ENCODE measurements around the gene NT5DC3. TPM values are rescaled to one million over a fixed set of nuclear protein-coding genes. Genes with fewer than 3 reads are reported as not detected.

The NT5DC3 gene
- total and polyA plus RNA-seq, 2 donors (not counting 3 experiments of a cell fraction or from before 2014, with no cell fraction given) = 1.5 to 6.7 TPM

DNA sequence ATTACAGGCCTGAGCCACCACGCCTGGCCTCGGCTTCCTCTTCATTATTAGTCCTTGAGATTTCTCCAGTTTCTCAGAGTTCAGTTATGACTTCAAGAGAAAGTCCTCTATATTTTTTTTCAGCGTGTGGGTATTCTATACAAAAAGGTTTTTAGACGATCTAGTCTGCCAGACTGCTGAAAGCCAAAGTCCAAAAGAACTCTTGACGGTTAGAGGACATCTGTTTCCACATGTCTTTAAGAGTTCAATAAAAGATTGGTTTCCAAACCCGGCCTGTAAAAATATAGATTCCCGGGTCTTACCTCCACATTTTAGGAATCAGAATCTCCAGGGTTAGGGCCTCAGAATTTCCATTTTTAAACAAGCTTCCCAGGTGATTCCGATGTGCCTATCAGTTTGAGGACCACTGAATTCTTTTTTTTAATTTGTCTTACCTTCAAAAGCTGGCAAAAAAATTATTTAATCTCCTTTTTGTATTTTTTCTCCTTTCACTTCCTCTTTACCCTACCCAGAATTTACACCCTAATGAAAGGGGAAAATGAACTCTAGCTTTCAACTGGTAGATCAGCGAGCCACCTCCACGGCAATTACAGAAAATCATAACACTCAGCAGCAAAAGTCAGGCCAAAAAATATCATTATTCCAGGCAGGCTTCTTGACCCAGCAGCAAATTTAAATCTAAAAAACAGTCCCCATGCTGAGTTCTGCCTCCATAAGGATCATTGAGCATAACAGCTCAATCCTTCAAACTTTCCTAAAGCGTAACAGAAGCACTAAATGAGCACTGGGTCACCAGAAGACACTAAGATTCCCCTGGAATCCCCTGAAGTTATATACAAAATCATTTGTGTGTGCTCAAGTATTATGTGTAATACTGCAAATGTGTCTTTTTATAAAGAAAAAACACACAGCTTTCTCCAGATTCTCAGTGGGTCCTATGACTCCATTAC is 8.7 kb downstream of the NT5DC3 start:
- Histone ChIP-seq H3K9ac (replicated peaks; ENCODE audit: extremely low read depth, insufficient read depth, low read length) (no peak overlapping the region), H3K9me1 (replicated peaks; ENCODE audit: control insufficient read depth, extremely low read depth, insufficient read depth, low read length) (no peaks in the 10 kb centered on the region), H3K79me2 (ENCODE audit: control insufficient read depth, insufficient read depth, low read length) (peaks cover 2% of the 10 kb centered on the region), H3K4me3 (replicated peaks in 1 of 3; ENCODE audit: insufficient read depth in 1 of 3, low read depth in 1 of 3, low read length in 3 of 3) (no peak overlapping the region), H3K9me3 (replicated peaks; ENCODE audit: control insufficient read depth, insufficient read depth, low read length) (no peaks in the 10 kb centered on the region), H3K27ac (ENCODE audit: insufficient read depth, low read depth, low read length) (no peak overlapping the region), H3K27me3 (ENCODE audit: control insufficient read depth in 2 of 2, insufficient read depth in 2 of 2, low read length in 2 of 2) (no peaks in the 10 kb centered on the region), H3K4me2 (ENCODE audit: insufficient read depth, low read length) (no peak overlapping the region), H2AFZ (ENCODE audit: low read depth, low read length) (no peak overlapping the region), H3K4me1 (ENCODE audit: control insufficient read depth, extremely low read depth, insufficient read depth, low read length) (no peaks in the 10 kb centered on the region), H4K20me1 (replicated peaks; ENCODE audit: control insufficient read depth, extremely low read depth, insufficient read depth, low read length) (no peaks in the 10 kb centered on the region), H3K36me3 (ENCODE audit: control insufficient read depth in 2 of 2, extremely low read depth in 1 of 2, insufficient read depth in 2 of 2, low read length in 2 of 2) (no peaks in the 10 kb centered on the region)
- intact Hi-C loops (cut with micrococcal nuclease) (no loop called here), dilution Hi-C loops (cut with MboI; ENCODE audit: extremely low pct_ligation_motif_present, low sequenced_read_pairs) (no loop called here)
- BruUV-seq (replicated peaks) = no TSS peak
- TF ChIP-seq MYC (IDR thresholded peaks at IDR 0.05; ENCODE audit: low read depth, low read length) (no peak), JUN (IDR thresholded peaks at IDR 0.05; ENCODE audit: borderline replicate concordance, insufficient read depth, insufficient read length, low read depth) (no peak), GATA2 (IDR thresholded peaks at IDR 0.05; ENCODE audit: insufficient read depth, insufficient read length, low read depth, low read length) (no peak), POLR2AphosphoS5 (IDR thresholded peaks at IDR 0.05; ENCODE audit: insufficient read depth, low read depth, low read length) (no peak)
- TF ChIP-seq, protein P1, sequence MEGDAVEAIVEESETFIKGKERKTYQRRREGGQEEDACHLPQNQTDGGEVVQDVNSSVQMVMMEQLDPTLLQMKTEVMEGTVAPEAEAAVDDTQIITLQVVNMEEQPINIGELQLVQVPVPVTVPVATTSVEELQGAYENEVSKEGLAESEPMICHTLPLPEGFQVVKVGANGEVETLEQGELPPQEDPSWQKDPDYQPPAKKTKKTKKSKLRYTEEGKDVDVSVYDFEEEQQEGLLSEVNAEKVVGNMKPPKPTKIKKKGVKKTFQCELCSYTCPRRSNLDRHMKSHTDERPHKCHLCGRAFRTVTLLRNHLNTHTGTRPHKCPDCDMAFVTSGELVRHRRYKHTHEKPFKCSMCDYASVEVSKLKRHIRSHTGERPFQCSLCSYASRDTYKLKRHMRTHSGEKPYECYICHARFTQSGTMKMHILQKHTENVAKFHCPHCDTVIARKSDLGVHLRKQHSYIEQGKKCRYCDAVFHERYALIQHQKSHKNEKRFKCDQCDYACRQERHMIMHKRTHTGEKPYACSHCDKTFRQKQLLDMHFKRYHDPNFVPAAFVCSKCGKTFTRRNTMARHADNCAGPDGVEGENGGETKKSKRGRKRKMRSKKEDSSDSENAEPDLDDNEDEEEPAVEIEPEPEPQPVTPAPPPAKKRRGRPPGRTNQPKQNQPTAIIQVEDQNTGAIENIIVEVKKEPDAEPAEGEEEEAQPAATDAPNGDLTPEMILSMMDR (IDR thresholded peaks at IDR 0.05; ENCODE audit: extremely low read depth in 1 of 2, insufficient read depth in 1 of 2, low read depth in 1 of 2, low read length in 2 of 2) = no peak
- no peak for DNase-seq (ENCODE audit: low read depth, low spot score)
- ChIA-PET CTCF (no interaction called here), POLR2A (no interaction called here)
- FAIRE-seq = no peak

Measured in endothelial cell of umbilical vein (primary cell).